ENCODE results near the gene HIBCH. TPM values are rescaled to one million over a fixed set of nuclear protein-coding genes. Genes with fewer than 3 reads are reported as not detected.

HIBCH gene
- polyA plus RNA-seq, 1 of the 3 experiments (the other 2 are of a cell fraction) = 8.4 TPM

DNA sequence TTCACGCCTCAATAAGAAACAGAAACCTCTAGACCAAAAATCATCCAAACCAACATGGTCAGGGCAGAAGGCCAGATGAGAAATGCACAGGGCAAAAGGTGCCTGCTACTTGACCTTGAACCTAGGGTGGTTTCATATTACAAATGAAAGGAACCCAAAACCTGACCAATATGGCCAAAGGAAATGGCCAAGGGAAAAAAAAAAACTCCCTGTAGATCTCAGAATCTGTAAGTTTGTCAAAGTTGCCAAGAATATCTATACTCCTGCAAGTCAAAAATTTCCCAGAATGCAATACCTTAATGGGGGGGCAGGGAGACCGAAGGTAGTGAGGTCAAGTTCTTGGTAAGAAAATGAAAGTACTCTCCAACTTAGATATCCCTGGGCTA lies 47.2 kb downstream of the HIBCH start (continued):
- TF ChIP-seq, protein P1, sequence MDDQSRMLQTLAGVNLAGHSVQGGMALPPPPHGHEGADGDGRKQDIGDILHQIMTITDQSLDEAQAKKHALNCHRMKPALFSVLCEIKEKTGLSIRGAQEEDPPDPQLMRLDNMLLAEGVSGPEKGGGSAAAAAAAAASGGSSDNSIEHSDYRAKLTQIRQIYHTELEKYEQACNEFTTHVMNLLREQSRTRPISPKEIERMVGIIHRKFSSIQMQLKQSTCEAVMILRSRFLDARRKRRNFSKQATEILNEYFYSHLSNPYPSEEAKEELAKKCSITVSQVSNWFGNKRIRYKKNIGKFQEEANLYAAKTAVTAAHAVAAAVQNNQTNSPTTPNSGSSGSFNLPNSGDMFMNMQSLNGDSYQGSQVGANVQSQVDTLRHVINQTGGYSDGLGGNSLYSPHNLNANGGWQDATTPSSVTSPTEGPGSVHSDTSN (IDR thresholded peaks at IDR 0.05) = no peak
- no peak for TF ChIP-seq RAD21 (IDR thresholded peaks at IDR 0.05; ENCODE audit: low read length)

DNA sequence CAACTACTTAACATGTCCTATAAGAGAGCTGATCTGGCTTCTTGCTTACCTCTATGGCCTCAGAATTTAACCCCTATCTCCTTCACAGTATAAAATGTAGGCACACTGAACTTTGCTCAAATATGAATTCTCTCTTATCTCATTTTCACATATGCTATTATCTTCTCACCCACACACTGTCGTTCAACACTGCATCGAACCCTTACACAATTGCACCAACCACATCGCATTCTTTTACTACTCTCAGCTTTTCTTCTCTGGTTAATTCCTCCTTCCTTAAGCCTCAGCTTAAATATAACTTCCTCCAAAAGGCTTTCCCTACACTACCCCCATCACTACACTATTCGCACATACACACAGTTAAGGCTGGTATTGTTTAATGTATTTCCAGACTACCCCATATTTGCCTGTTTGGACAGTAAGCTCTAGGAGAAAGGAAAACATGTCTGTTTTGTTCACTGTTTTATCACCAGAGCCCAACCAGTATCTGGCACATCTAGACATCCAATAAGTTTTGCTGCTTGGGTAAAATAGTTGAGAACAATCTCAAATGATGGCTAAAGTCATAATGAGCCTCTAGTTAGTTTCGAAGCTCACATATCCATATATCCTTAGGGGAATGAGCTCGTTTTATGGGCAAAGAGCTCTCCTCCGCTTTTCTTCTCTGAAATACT lies 47.7 kb downstream of the HIBCH start:
- Histone ChIP-seq H3K9ac (no peak overlapping the region), H3F3A (replicated peaks; ENCODE audit: insufficient read depth) (peaks cover 5% of the 10 kb centered on the region), H3K4me3 (ENCODE audit: low read depth in 2 of 2, low read length in 1 of 2) (no peak overlapping the region), H3K36me3 (replicated peaks in 1 of 2; ENCODE audit: control insufficient read depth in 1 of 2, insufficient read depth in 2 of 2, low read length in 1 of 2) (peaks cover 4 to 15% of the 10 kb centered on the region in 2 experiments), H3K9me3 (no peaks in the 10 kb centered on the region), H3K9me2 (no peaks in the 10 kb centered on the region), H3K79me2 (ENCODE audit: insufficient read depth) (no peaks in the 10 kb centered on the region), H3K4me2 (no peak overlapping the region), H4K20me1 (ENCODE audit: insufficient read depth) (no peaks in the 10 kb centered on the region), H3K27me3 (ENCODE audit: insufficient read depth) (no peaks in the 10 kb centered on the region), H2AFZ (ENCODE audit: low read depth) (no peak overlapping the region), H3K4me1 (ENCODE audit: control insufficient read depth in 1 of 2, insufficient read depth in 2 of 2, low read depth in 1 of 2, low read length in 1 of 2) (0 out of 4 replicates have a peak, but pooled peaks cover 0 to 9% of the 10 kb centered on the region in 2 experiments), H3K27ac (ENCODE audit: low read depth in 2 of 2, low read length in 1 of 2) (no peak overlapping the region)
- WGBS (ENCODE audit: low lambda C conversion rate) = 80% methylated on average over 7 of the region's 7 CpGs
- DNase-seq = no peak
- no peak for TF ChIP-seq YY1 (IDR thresholded peaks at IDR 0.05; ENCODE audit: low read depth)
- TF ChIP-seq SMC3 (IDR thresholded peaks at IDR 0.05; ENCODE audit: low read depth, low read length) = no peak
- TF ChIP-seq NFIC (IDR thresholded peaks at IDR 0.05; ENCODE audit: borderline replicate concordance) = no peak
- TF ChIP-seq CHD2 (IDR thresholded peaks at IDR 0.05; ENCODE audit: low read length, partially characterized antibody) = no peak
- TF ChIP-seq FOXJ3 (CRISPR knock-in tag; IDR thresholded peaks at IDR 0.05) = no peak
- no peak for TF ChIP-seq TCF12 (IDR thresholded peaks at IDR 0.05)
- no peak for TF ChIP-seq RAD21 (IDR thresholded peaks at IDR 0.05; ENCODE audit: low read length)
- no peak for TF ChIP-seq GATA2 (CRISPR knock-in tag; IDR thresholded peaks at IDR 0.05)
- no peak for TF ChIP-seq NRF1 (IDR thresholded peaks at IDR 0.05; ENCODE audit: low read depth, low read length)
- no peak for TF ChIP-seq MEF2A (IDR thresholded peaks at IDR 0.05; ENCODE audit: borderline replicate concordance, low read depth)
- TF ChIP-seq ELF1 (IDR thresholded peaks at IDR 0.05) = no peak
- TF ChIP-seq, protein P2, sequence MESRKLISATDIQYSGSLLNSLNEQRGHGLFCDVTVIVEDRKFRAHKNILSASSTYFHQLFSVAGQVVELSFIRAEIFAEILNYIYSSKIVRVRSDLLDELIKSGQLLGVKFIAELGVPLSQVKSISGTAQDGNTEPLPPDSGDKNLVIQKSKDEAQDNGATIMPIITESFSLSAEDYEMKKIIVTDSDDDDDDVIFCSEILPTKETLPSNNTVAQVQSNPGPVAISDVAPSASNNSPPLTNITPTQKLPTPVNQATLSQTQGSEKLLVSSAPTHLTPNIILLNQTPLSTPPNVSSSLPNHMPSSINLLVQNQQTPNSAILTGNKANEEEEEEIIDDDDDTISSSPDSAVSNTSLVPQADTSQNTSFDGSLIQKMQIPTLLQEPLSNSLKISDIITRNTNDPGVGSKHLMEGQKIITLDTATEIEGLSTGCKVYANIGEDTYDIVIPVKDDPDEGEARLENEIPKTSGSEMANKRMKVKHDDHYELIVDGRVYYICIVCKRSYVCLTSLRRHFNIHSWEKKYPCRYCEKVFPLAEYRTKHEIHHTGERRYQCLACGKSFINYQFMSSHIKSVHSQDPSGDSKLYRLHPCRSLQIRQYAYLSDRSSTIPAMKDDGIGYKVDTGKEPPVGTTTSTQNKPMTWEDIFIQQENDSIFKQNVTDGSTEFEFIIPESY (IDR thresholded peaks at IDR 0.05; ENCODE audit: borderline replicate concordance, low read depth) = no peak
- TF ChIP-seq, protein P3, sequence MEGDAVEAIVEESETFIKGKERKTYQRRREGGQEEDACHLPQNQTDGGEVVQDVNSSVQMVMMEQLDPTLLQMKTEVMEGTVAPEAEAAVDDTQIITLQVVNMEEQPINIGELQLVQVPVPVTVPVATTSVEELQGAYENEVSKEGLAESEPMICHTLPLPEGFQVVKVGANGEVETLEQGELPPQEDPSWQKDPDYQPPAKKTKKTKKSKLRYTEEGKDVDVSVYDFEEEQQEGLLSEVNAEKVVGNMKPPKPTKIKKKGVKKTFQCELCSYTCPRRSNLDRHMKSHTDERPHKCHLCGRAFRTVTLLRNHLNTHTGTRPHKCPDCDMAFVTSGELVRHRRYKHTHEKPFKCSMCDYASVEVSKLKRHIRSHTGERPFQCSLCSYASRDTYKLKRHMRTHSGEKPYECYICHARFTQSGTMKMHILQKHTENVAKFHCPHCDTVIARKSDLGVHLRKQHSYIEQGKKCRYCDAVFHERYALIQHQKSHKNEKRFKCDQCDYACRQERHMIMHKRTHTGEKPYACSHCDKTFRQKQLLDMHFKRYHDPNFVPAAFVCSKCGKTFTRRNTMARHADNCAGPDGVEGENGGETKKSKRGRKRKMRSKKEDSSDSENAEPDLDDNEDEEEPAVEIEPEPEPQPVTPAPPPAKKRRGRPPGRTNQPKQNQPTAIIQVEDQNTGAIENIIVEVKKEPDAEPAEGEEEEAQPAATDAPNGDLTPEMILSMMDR (IDR thresholded peaks at IDR 0.05) = no peak
- TF ChIP-seq, protein P4, sequence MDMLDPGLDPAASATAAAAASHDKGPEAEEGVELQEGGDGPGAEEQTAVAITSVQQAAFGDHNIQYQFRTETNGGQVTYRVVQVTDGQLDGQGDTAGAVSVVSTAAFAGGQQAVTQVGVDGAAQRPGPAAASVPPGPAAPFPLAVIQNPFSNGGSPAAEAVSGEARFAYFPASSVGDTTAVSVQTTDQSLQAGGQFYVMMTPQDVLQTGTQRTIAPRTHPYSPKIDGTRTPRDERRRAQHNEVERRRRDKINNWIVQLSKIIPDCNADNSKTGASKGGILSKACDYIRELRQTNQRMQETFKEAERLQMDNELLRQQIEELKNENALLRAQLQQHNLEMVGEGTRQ (IDR thresholded peaks at IDR 0.05; ENCODE audit: borderline replicate concordance, low read depth, low read length) = no peak
- TF ChIP-seq RFX5 (IDR thresholded peaks at IDR 0.05; ENCODE audit: low read length) = no peak
- no peak for TF ChIP-seq MXI1 (IDR thresholded peaks at IDR 0.05; ENCODE audit: low read depth, low read length)
- TF ChIP-seq, protein P5, sequence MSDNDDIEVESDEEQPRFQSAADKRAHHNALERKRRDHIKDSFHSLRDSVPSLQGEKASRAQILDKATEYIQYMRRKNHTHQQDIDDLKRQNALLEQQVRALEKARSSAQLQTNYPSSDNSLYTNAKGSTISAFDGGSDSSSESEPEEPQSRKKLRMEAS (IDR thresholded peaks at IDR 0.05; ENCODE audit: low read depth) = no peak
- no peak for TF ChIP-seq SIN3A (IDR thresholded peaks at IDR 0.05; ENCODE audit: borderline replicate concordance, low read depth, low read length)
- TF ChIP-seq TEAD4 (IDR thresholded peaks at IDR 0.05; ENCODE audit: borderline replicate concordance, insufficient read depth) = no peak
- no peak for TF ChIP-seq POLR2AphosphoS5 (IDR thresholded peaks at IDR 0.05; ENCODE audit: low read depth, low read length)
- CTCF ChIA-PET = interaction anchor here (1.4 to 2.1 kb wide), 4 partner anchors 10 to 183 kb away, joined by 3 to 6 read pairs (median 4); no protein-coding TSS in a partner anchor
- POLR2A ChIA-PET = no interaction called here

All from SK-N-SH (cell line).